ENCODE measurements around the gene PVALEF.

Gene PVALEF

DNA sequence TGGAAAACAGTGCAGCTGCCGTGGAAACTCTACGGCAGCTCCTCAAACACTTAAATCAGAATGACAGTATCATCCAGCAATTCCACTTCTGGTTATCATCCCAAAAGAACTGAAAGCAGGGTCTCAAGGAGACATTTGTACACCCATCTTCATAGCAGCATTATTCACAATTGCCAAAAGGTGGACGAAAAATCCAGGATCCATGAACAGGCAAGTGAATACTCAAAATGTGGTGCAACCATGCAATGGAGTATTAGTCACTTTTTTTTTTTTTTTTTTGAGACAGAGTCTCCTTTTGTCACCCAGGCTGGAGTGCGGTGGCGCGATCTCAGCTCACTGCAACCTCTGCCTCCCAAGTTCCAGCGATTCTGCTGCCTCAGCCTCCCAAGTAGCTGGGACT is 11.4 kb downstream of the PVALEF start:
- Histone ChIP-seq H3K27ac (ENCODE audit: low read depth, low read length) (no peak overlapping the region), H3K36me3 (ENCODE audit: insufficient read depth, low read length) (no peaks in the 10 kb centered on the region), H2AFZ (ENCODE audit: low read length, unreplicated experiment) (no peak overlapping the region), H3K4me3 (ENCODE audit: low read depth, low read length) (no peak overlapping the region), H3K27me3 (ENCODE audit: insufficient read depth, low read length) (no peaks in the 10 kb centered on the region; the same call in 1 of the 2 replicates), H3K79me2 (ENCODE audit: control insufficient read depth, insufficient read depth, low read length, unreplicated experiment) (no peaks in the 10 kb centered on the region), H3K4me1 (ENCODE audit: control insufficient read depth, insufficient read depth, low read length, unreplicated experiment) (no peaks in the 10 kb centered on the region)

GRCh38 chr17:81178136-81179091 is 13.1 kb downstream of the PVALEF start:
- Histone ChIP-seq H3K36me3 (ENCODE audit: insufficient read depth, low read length) (no peaks in the 10 kb centered on the region), H3K27me3 (ENCODE audit: insufficient read depth, low read length) (no peaks in the 10 kb centered on the region; the same call in 1 of the 2 replicates), H3K4me3 (ENCODE audit: low read depth, low read length) (no peak overlapping the region), H3K4me1 (ENCODE audit: control insufficient read depth, insufficient read depth, low read length, unreplicated experiment) (no peaks in the 10 kb centered on the region), H3K27ac (ENCODE audit: low read depth, low read length) (no peak overlapping the region), H2AFZ (ENCODE audit: low read length, unreplicated experiment) (no peak overlapping the region), H3K79me2 (ENCODE audit: control insufficient read depth, insufficient read depth, low read length, unreplicated experiment) (no peaks in the 10 kb centered on the region)

GRCh38 chr17:81179220-81179619 is 13.9 kb downstream of the PVALEF start:
- H3K79me2 ChIP-seq (ENCODE audit: control insufficient read depth, insufficient read depth, low read length, unreplicated experiment): no peaks in the 10 kb centered on the region
- H3K27me3 ChIP-seq (ENCODE audit: insufficient read depth, low read length): no peaks in the 10 kb centered on the region; the same call in 1 of the 2 replicates
- H3K4me3 ChIP-seq (ENCODE audit: low read depth, low read length): no peak overlapping the region
- H2AFZ ChIP-seq (ENCODE audit: low read length, unreplicated experiment): no peak overlapping the region
- no peak overlapping the region for H3K27ac ChIP-seq (ENCODE audit: low read depth, low read length)
- no peaks in the 10 kb centered on the region for H3K4me1 ChIP-seq (ENCODE audit: control insufficient read depth, insufficient read depth, low read length, unreplicated experiment)
- H3K36me3 ChIP-seq (ENCODE audit: insufficient read depth, low read length): no peaks in the 10 kb centered on the region

DNA sequence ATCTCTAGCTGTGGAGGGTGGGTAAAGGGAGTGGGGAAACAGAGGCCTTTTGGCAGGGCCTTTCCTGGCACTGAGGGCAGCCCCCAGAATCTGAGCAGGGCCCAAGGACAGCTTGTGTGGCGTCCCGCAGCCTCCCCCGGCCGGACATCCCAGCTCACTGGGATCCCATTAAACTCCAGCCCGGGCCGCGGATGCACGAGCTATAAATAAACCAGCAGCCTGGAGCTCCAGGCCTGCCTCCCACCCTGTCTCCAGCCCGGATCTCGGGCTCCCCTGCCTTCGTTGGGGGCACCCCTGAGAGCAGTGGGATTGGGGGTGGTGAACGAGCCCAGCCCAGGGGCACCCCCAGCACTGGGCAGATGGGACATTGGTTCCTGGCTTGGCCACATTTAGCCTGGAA is 14.6 kb downstream of the PVALEF start:
- Histone ChIP-seq H3K36me3 (ENCODE audit: insufficient read depth, low read length) (no peaks in the 10 kb centered on the region), H3K27me3 (ENCODE audit: insufficient read depth, low read length) (peaks cover 3% of the 10 kb centered on the region; the same call in 1 of the 2 replicates), H2AFZ (ENCODE audit: low read length, unreplicated experiment) (no peak overlapping the region), H3K4me1 (ENCODE audit: control insufficient read depth, insufficient read depth, low read length, unreplicated experiment) (no peaks in the 10 kb centered on the region), H3K4me3 (ENCODE audit: low read depth, low read length) (no peak overlapping the region), H3K27ac (ENCODE audit: low read depth, low read length) (no peak overlapping the region), H3K79me2 (ENCODE audit: control insufficient read depth, insufficient read depth, low read length, unreplicated experiment) (no peaks in the 10 kb centered on the region)

DNA sequence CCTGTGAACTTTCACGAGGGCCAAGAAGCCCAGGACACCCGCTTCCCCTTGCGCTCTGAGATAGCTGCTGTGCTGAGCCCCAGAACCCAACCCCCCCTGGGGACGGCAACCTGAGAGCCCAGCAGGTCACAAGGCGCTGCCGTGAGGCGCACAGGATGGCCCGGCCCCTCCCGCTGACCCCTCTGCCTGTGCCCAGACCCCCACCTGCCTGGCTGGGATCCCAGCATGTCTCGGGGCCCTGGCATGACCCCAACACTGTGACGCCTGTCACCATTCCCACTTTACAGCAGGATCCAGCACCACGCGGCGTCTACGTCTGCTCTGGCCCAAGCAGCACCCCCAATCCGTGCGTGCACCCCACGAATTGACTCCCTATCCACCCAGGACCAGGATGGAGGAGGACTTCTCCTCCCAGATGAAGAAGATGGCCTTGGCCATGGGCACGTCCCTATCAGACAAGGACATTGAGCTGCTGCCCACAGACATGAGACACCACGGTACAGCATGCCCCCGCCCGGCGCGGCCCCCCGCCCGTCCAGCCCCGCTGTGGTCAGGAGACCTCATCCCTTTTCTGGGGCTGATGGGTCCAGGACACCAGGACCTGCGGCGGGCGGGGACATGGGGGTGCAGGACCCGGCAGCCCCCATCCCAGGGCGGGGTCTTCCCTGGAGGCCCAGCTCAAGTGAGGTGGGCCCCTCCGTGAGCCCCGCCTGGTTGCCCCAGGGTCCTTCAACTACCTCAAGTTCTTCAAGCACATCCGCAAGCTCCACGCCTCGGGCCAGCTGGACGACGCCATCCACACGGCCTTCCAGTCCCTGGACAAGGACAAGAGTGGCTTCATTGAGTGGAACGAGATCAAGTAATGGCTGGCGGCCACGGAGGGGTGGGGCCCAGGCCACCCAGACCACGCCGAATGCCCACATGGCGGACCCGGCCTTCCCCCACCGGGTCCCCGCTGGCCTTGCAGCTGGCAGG is 15.8 kb downstream of the PVALEF start:
- H3K4me3 ChIP-seq (ENCODE audit: low read depth, low read length): no peak overlapping the region
- no peaks in the 10 kb centered on the region for H3K4me1 ChIP-seq (ENCODE audit: control insufficient read depth, insufficient read depth, low read length, unreplicated experiment)
- no peaks in the 10 kb centered on the region for H3K79me2 ChIP-seq (ENCODE audit: control insufficient read depth, insufficient read depth, low read length, unreplicated experiment)
- H3K27ac ChIP-seq (ENCODE audit: low read depth, low read length): no peak overlapping the region
- H3K27me3 ChIP-seq (ENCODE audit: insufficient read depth, low read length): peaks cover 3% of the 10 kb centered on the region; the same call in 1 of the 2 replicates
- no peak overlapping the region for H2AFZ ChIP-seq (ENCODE audit: low read length, unreplicated experiment)
- H3K36me3 ChIP-seq (ENCODE audit: insufficient read depth, low read length): no peaks in the 10 kb centered on the region

- Histone ChIP-seq H3K27me3 (ENCODE audit: insufficient read depth, low read length) (peaks cover 3% of the 10 kb centered on the region; the same call in 1 of the 2 replicates), H3K36me3 (ENCODE audit: insufficient read depth, low read length) (no peaks in the 10 kb centered on the region), H3K27ac (ENCODE audit: low read depth, low read length) (no peak overlapping the region), H2AFZ (ENCODE audit: low read length, unreplicated experiment) (no peak overlapping the region), H3K4me1 (ENCODE audit: control insufficient read depth, insufficient read depth, low read length, unreplicated experiment) (no peaks in the 10 kb centered on the region), H3K4me3 (ENCODE audit: low read depth, low read length) (no peak overlapping the region), H3K79me2 (ENCODE audit: control insufficient read depth, insufficient read depth, low read length, unreplicated experiment) (no peaks in the 10 kb centered on the region)
Measured at GRCh38 chr17:81181811-81182185, 16.5 kb downstream of the PVALEF start.

DNA sequence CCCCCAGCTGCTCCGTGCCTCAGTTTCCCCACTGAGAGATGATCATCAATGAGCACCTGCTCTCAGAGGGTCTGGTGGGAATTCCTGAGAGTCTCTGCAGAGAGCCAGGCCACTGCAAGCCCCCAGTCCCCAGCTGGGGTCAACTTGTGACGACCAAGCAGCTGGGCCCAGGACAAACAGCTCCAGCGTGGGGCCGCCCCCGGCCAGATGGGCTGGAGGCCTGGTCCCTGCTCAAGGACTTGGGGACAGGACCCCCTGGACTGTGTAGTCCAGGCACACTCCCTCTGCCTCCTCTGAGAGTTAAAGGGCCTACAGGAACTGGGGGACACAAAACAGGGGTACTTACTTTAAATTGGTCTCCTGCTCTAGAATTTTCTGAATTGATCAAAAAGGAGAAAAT is 17.3 kb downstream of the PVALEF start:
- H3K27me3 ChIP-seq (ENCODE audit: insufficient read depth, low read length): peaks cover 3% of the 10 kb centered on the region; the same call in 1 of the 2 replicates
- no peak overlapping the region for H3K4me3 ChIP-seq (ENCODE audit: low read depth, low read length)
- no peaks in the 10 kb centered on the region for H3K79me2 ChIP-seq (ENCODE audit: control insufficient read depth, insufficient read depth, low read length, unreplicated experiment)
- H2AFZ ChIP-seq (ENCODE audit: low read length, unreplicated experiment): no peak overlapping the region
- H3K4me1 ChIP-seq (ENCODE audit: control insufficient read depth, insufficient read depth, low read length, unreplicated experiment): no peaks in the 10 kb centered on the region
- no peak overlapping the region for H3K27ac ChIP-seq (ENCODE audit: low read depth, low read length)
- H3K36me3 ChIP-seq (ENCODE audit: insufficient read depth, low read length): no peaks in the 10 kb centered on the region

GRCh38 chr17:81183316-81183715 is 18.0 kb downstream of the PVALEF start:
- H2AFZ ChIP-seq (ENCODE audit: low read length, unreplicated experiment): no peak overlapping the region
- H3K79me2 ChIP-seq (ENCODE audit: control insufficient read depth, insufficient read depth, low read length, unreplicated experiment): no peaks in the 10 kb centered on the region
- no peaks in the 10 kb centered on the region for H3K36me3 ChIP-seq (ENCODE audit: insufficient read depth, low read length)
- no peaks in the 10 kb centered on the region for H3K4me1 ChIP-seq (ENCODE audit: control insufficient read depth, insufficient read depth, low read length, unreplicated experiment)
- peaks cover 3% of the 10 kb centered on the region; the same call in 1 of the 2 replicates for H3K27me3 ChIP-seq (ENCODE audit: insufficient read depth, low read length)
- no peak overlapping the region for H3K4me3 ChIP-seq (ENCODE audit: low read depth, low read length)
- no peak overlapping the region for H3K27ac ChIP-seq (ENCODE audit: low read depth, low read length)

GRCh38 chr17:81183807-81184206 is 18.5 kb downstream of the PVALEF start:
- H3K27ac ChIP-seq (ENCODE audit: low read depth, low read length): no peak overlapping the region
- no peaks in the 10 kb centered on the region for H3K79me2 ChIP-seq (ENCODE audit: control insufficient read depth, insufficient read depth, low read length, unreplicated experiment)
- H2AFZ ChIP-seq (ENCODE audit: low read length, unreplicated experiment): no peak overlapping the region
- H3K4me3 ChIP-seq (ENCODE audit: low read depth, low read length): no peak overlapping the region
- H3K27me3 ChIP-seq (ENCODE audit: insufficient read depth, low read length): peaks cover 3% of the 10 kb centered on the region; the same call in 1 of the 2 replicates
- H3K4me1 ChIP-seq (ENCODE audit: control insufficient read depth, insufficient read depth, low read length, unreplicated experiment): no peaks in the 10 kb centered on the region
- no peaks in the 10 kb centered on the region for H3K36me3 ChIP-seq (ENCODE audit: insufficient read depth, low read length)

DNA sequence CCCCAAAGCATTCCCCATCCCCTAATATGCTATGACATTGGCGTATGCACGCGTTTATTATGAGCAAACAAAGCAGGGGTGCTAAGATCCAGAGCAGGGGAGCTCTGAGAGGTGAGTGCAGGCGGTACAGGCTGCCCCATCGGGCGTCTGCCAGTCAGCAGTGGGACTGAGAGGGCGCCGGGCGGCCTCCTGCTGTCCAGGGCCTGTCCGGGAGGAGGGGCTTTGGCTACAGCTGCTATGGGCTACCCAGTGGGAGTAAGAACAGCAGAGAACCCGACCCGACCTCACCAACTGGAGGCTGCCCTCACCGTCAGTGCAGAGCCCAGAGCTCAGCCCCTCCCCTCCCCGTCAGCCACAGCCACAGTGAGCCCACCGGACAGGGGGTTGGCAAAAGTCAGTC is 19.2 kb downstream of the PVALEF start:
- no peak overlapping the region for H3K27ac ChIP-seq (ENCODE audit: low read depth, low read length)
- no peak overlapping the region for H3K4me3 ChIP-seq (ENCODE audit: low read depth, low read length)
- H3K27me3 ChIP-seq (ENCODE audit: insufficient read depth, low read length): peaks cover 3% of the 10 kb centered on the region; the same call in 1 of the 2 replicates
- H3K36me3 ChIP-seq (ENCODE audit: insufficient read depth, low read length): no peaks in the 10 kb centered on the region
- H3K4me1 ChIP-seq (ENCODE audit: control insufficient read depth, insufficient read depth, low read length, unreplicated experiment): no peaks in the 10 kb centered on the region
- no peaks in the 10 kb centered on the region for H3K79me2 ChIP-seq (ENCODE audit: control insufficient read depth, insufficient read depth, low read length, unreplicated experiment)
- H2AFZ ChIP-seq (ENCODE audit: low read length, unreplicated experiment): no peak overlapping the region

All from ACC112 (cell line).